Stimulated activated CD8-positive, alpha-beta memory T cell treated with anti-CD3 and anti-CD28 coated beads, Interleukin-2, amount 100 ng/mL, for 48 hours (primary cell): ENCODE measurements around the gene ZXDC.

Source experiments
- DNase-seq, 2 donors: peaks; one replicate each; pipeline ENCODE4 v3.0.0-alpha.2; 2020; ENCODE audit warnings: low read depth in 2 of 2

ZXDC gene, protein sequence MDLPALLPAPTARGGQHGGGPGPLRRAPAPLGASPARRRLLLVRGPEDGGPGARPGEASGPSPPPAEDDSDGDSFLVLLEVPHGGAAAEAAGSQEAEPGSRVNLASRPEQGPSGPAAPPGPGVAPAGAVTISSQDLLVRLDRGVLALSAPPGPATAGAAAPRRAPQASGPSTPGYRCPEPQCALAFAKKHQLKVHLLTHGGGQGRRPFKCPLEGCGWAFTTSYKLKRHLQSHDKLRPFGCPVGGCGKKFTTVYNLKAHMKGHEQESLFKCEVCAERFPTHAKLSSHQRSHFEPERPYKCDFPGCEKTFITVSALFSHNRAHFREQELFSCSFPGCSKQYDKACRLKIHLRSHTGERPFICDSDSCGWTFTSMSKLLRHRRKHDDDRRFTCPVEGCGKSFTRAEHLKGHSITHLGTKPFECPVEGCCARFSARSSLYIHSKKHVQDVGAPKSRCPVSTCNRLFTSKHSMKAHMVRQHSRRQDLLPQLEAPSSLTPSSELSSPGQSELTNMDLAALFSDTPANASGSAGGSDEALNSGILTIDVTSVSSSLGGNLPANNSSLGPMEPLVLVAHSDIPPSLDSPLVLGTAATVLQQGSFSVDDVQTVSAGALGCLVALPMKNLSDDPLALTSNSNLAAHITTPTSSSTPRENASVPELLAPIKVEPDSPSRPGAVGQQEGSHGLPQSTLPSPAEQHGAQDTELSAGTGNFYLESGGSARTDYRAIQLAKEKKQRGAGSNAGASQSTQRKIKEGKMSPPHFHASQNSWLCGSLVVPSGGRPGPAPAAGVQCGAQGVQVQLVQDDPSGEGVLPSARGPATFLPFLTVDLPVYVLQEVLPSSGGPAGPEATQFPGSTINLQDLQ

GRCh38 chr3:126475413-126476114, at the start of gene ZXDC:
ZXDC (minus strand) TSS chr3:126475891; CDS start chr3:126475865, 26 bp downstream.
- peak; percentile 86 to 94 for DNase-seq

- DNase-seq = no peak
Measured at GRCh38 chr3:126525091-126525852, 49.6 kb upstream of the ZXDC start.

GRCh38 chr3:126524429-126524988, 48.8 kb upstream of the ZXDC start:
- no peak for DNase-seq

- DNase-seq = no peak
Measured at GRCh38 chr3:126523745-126524428, 48.2 kb upstream of the ZXDC start, which contains the start of gene CHST13. CHST13 (plus strand) TSS chr3:126524155; CDS start chr3:126524333, 178 bp downstream.

- DNase-seq = no peak
Measured at GRCh38 chr3:126522363-126522788, 46.7 kb upstream of the ZXDC start.

DNA sequence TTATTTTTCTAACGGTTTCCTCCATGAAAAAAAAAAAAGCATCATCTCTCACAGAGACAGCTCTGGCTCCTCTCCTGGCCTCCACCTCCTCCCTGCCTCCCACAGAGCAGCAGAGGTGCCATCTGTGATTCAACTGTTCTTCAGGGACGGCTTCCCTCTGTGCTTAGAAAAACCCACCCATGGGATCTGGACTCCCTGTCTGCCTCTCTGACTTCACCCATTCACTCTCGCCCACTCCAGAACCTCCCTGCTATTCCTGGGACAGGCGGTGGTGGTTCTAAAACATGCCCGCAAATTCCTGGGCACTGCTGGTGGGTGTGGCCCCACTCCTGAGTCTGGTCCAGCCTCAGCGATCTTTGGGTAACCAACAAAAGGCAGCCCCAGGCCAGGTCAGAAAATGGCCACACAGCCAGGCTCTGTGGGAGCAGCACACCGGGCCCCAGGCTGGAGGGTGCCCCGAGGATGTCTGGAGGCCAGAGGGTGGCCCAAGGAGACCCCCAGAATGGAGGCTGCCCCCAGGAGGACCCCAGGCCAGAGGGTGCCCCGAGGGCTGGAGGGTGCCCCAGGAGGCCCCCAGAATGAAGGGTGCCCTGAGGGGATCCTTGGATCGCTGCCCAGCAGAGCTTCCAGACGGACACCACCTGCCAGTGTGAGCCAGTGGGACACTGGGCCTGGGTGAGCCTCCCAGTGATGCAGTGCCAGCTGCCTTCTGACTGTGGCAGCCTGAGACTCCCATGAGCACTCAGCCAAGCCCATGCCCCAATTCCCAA, 45.6 kb upstream of the ZXDC start:
- no peak for DNase-seq

GRCh38 chr3:126519506-126520455, 44.1 kb upstream of the ZXDC start:
- DNase-seq = no peak

GRCh38 chr3:126518779-126519177, 43.1 kb upstream of the ZXDC start:
- no peak for DNase-seq

- no peak for DNase-seq
Measured at GRCh38 chr3:126517986-126518778, 42.5 kb upstream of the ZXDC start.

- no peak for DNase-seq
Measured at GRCh38 chr3:126517291-126517951, 41.7 kb upstream of the ZXDC start, which contains the start of gene UROC1. UROC1 (minus strand) TSS chr3:126517773; CDS start chr3:126517719, 54 bp downstream.

- no peak for DNase-seq
Measured at GRCh38 chr3:126516936-126517290, 41.2 kb upstream of the ZXDC start.

DNA sequence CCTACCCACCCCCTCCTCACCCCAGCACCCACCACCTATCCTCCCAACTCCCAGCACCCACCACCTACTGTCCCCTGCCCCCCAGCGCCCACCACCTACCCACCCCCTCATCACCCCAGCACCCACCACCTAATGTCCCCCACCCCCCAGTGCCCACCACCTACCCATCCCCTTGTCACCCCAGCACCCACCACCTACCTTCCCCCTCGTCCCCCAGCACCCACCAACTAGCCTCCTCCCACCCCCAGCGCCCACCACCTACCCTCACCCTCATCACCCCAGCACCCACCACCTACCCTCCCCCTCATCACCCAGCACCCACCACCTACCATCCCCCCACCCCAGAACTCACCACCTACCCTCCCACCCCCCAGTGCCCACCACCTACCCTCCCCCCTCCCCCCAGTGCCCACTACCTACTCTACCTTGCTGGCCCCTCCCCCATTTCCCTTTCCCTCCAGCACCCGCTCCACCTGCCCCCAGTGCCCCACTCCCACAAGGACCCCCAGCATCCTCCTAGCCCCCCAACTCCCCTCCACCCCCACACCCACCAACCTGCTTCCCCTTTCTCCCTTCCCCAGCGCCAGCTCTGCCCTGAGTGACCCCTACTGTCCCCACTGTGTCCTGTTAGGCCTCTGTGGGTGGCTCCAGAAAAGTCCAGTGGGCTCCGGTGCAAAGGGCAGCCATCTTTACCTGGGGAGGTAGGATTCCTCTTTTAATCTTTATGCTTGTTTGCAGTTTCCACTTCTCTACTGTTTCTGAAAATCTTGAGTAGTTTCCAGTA, 40.7 kb upstream of the ZXDC start:
- no peak for DNase-seq

DNA sequence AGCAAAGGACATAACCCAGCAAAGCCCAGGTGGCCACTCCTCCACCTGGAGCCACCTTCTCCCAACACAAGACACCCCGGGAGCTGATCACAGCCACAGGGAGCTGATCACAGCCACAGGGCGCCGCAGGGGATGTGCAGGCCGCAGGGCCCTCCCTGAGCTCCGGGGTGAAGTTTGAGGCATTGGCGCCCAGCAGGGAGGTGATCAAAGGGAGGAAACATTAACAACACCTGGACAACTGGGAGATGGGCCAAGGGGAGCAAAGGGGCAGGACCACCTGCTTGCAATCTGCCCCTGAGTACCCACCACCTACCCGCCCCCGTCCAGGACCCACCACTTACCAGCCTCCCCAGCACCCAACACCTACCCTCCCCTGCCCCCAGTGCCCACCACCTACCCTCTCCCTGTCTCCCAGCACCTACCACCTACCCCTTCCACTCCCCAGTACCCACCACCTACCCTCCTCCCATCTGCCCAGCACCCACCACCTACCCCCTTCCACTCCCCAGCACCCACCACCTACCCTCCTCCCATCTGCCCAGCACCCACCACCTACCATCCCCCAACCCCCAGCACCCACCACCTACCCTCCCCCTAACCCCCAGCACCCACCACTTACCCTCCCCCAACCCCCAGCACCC, 39.5 kb upstream of the ZXDC start:
- no peak for DNase-seq

DNA sequence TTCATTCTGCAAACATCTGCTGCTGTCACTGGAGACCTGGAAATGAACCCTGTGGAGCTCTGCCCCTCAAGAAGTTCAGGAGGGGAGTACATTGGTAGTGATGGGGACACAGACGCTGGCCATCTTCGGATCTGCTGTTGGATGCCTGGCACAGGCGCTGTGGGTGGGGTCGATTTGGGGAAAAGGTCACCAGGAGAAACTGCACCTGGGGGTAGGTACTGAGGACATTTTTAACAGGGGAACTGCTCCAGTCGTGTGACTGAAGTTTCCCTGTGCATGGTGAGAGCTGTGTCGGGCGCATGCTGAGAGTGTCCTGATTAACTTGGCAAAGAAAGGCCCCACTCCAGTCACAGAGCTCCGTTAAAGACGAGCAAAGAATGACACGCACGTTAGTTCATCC, 38.5 kb upstream of the ZXDC start:
- no peak for DNase-seq

GRCh38 chr3:126512916-126513650, 37.4 kb upstream of the ZXDC start:
- DNase-seq = no peak
